Nephron progenitor cell (in vitro differentiated cells): Measurements from ENCODE around the gene TBC1D22A.

ENCODE experiments used
- DNase-seq: peaks from one replicate; pipeline ENCODE4 v3.0.0; 2021
- H3K27ac Mint-ChIP-seq: 2 replicates; pipeline ENCODE4 v1.8.0; 2021; ENCODE audit warnings: mild to moderate bottlenecking, moderate library complexity, mixed read lengths
- H3K27me3 Mint-ChIP-seq: 2 replicates; pipeline ENCODE4 v1.8.0; 2021; ENCODE audit warnings: mild to moderate bottlenecking, low read depth, mixed read lengths; ENCODE audit not compliant: poor library complexity
- H3K36me3 Mint-ChIP-seq: 2 replicates; pipeline ENCODE4 v1.8.0; 2021; ENCODE audit warnings: low read depth, mixed read lengths
- H3K4me1 Mint-ChIP-seq: 2 replicates; pipeline ENCODE4 v1.8.0; 2021; ENCODE audit warnings: mixed read lengths
- H3K4me3 Mint-ChIP-seq: 2 replicates; pipeline ENCODE4 v1.8.0; 2021; ENCODE audit warnings: mild to moderate bottlenecking, moderate library complexity, mixed read lengths
- H3K9me3 Mint-ChIP-seq: 2 replicates; pipeline ENCODE4 v1.8.0; 2021; ENCODE audit warnings: mild to moderate bottlenecking, moderate library complexity, mixed read lengths
- CTCF ChIP-seq: fragments of 200-600 bp; sonication (generic); IDR thresholded peaks from 2 replicates; pipeline ENCODE4 v1.5.0; 2021; ENCODE audit warnings: antibody characterized with exemption

Gene TBC1D22A

DNA sequence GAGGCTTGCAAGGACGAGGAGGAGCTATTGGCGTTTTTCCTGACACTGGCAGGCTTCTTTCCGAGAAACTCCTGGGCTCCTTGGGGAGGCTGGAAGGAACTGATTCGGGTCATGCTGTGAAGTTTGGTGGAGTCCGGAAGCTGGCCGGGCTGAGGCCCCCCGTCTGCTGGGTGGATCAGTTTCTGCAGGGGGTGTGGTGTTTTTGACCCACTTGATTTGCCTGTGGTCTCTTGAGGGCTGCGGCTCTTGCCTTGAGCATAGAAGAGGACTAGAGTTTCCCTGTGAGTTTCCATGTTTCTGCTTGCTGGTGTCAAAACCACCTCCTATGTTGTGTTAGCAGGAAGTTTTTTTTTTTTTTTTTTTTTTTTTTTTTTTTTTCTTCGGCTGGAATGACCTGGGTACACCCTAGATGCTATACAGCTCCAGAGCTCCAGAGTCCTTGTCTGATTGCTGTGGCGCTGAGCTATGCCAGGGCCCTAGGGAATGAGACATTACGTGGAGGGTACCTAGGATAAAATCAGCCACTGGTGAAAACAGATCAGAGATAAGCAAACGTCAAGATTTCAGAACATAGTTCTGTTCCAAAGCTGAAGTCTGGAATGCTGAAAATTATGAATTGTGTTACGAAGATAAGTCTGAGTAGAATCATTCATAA, 728 bp downstream of the TBC1D22A start:
- Mint-ChIP-seq H3K4me1 (peaks cover 65% of the 10 kb centered on the region), H3K27ac (peak overlapping the region; percentile 99), H3K4me3 (peak overlapping the region; percentile 99), H3K27me3 (peaks cover 3% of the 10 kb centered on the region), H3K9me3 (no peaks in the 10 kb centered on the region), H3K36me3 (peaks cover 11% of the 10 kb centered on the region)
- DNase-seq, result no peak
- TF ChIP-seq CTCF, result no peak

DNA sequence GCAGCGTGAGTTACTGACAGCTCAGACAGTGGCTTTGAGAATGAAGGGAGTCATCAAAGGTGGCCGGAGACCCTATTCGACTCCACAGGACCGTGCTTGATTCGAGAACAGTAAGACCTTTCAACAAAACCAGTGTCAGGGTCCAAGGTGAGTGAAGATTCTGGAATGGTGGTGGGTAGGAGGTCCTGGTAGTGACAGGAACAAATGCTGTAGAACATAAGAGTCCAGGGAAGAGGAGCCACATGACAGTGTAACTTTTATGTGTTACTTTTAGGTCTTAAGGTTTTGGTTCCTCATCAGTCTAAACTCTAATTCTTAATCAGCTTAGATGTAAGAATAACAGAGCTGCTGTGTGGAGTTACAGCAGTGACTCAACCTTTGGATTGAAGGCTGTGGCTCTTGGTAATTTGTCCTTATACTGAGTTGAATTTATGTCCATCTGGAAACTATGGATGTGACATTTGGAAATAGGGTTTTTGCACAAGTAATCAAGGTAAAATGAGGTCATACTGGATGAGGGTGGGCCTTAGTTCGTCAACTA, 1.8 kb downstream of the TBC1D22A start:
- Mint-ChIP-seq H3K36me3 (peaks cover 4% of the 10 kb centered on the region), H3K9me3 (no peaks in the 10 kb centered on the region), H3K27ac (no peak overlapping the region), H3K4me3 (peak overlapping the region; percentile 99), H3K4me1 (peaks cover 68% of the 10 kb centered on the region), H3K27me3 (no peaks in the 10 kb centered on the region)
- no peak for DNase-seq
- no peak for TF ChIP-seq CTCF

- TF ChIP-seq CTCF, result no peak
- Mint-ChIP-seq H3K9me3 (no peaks in the 10 kb centered on the region), H3K4me3 (peak overlapping the region; percentile 99), H3K36me3 (peaks cover 4% of the 10 kb centered on the region), H3K27me3 (no peaks in the 10 kb centered on the region), H3K4me1 (peaks cover 74% of the 10 kb centered on the region), H3K27ac (no peak overlapping the region)
- no peak for DNase-seq
These were observed 2.5 kb downstream of the TBC1D22A start for GRCh38 chr22:46764779-46765485.

GRCh38 chr22:46766611-46767010, 4.2 kb downstream of the TBC1D22A start:
- Mint-ChIP-seq H3K4me1 (peaks cover 60% of the 10 kb centered on the region), H3K4me3 (no peak overlapping the region), H3K27me3 (no peaks in the 10 kb centered on the region), H3K36me3 (no peaks in the 10 kb centered on the region), H3K9me3 (no peaks in the 10 kb centered on the region), H3K27ac (peak overlapping the region; percentile 47)
- no peak for TF ChIP-seq CTCF
- no peak for DNase-seq

DNA sequence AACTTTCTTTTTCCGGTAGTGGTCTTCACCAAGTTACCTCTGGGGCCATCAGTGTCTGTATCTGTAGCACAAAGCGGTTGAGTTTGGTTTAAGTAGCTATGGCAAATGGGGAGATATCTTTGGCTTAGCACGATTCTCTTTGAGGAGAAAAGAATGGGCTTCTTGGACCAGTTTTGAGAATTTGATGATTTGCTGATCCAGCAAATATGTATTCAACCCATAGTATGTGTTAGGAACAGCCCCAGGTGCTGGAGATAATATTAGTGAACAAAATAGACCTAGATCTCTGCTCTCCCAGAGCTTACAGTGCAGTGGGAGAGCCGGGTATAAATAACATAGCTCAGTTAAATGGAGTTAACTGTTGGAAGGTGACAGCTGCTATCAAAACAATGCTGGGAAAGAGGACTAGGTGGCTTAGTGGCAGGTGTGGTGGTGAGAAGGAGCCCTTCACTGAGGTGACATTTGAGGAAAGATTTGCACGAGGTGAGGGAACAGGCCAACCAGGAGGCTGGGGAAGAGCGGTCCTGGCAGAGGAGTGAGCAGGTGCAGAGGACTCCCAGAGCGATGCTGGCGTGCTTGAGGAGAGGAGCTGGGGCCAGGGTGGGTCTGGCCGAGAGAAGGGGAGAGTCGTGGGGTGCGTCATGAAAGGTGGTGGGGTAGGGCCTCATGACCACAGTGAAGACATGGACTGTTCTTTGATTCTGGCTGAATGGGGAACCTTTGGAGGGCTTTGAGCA, 5.0 kb downstream of the TBC1D22A start:
- DNase-seq, result no peak
- Mint-ChIP-seq H3K4me3 (no peak overlapping the region), H3K9me3 (no peaks in the 10 kb centered on the region), H3K4me1 (peaks cover 53% of the 10 kb centered on the region), H3K36me3 (no peaks in the 10 kb centered on the region), H3K27me3 (no peaks in the 10 kb centered on the region), H3K27ac (peak overlapping the region; percentile 47)
- no peak for TF ChIP-seq CTCF
